HG02852 (cell line): ENCODE measurements around the gene NGF.

Experiments used
- ATAC-seq: cut with Tn5 transposase; IDR thresholded peaks from one replicate; pipeline ENCODE4 v1.9.1; 2021; ENCODE audit warnings: mild to moderate bottlenecking, moderate library complexity; ENCODE audit not compliant: unreplicated experiment

The NGF gene

DNA sequence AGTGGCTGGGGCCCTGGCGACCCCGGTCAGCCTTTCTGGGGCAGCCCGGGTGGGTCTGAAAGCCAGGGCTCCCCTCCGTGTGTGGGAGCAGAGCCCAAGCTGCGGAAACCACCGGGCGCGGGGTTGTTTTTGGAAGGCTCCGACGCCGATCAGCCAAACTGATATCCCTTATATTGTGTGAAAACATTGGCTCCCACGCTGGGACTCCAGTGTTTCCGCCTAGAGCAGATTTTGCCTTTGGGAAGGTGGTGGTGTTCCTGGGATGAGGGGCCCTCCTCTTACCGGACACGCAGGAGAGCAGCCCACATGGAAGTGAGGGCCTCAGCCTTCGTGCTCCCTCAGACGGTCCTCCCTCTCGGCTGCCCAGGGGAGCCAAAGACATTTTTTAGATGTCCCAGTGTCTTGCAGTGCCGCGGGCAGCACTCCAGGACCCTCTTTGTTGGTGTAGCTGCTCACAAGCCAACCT lies 54.3 kb downstream of the NGF start:
- ATAC-seq, result no peak

DNA sequence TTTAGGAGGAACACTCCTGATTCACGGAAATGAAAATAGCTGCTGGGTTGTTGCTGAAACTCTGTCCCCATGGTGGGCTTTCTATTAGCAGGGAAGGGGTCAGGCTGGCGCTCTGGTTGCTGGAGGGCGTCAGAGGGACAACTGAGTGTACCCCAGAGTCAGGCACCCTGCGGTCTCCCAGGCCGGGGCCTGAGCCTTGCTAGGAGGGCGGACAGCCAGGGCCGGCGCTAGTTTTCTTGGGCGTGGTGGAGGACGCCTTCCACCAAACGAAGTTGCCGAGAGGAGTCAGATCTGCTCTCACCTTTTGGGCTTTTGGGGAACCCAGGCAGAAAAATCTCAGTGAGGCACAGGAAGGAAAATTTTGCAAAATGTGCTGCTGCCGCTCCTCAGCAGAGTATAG lies 54.8 kb downstream of the NGF start:
- no peak for ATAC-seq

DNA sequence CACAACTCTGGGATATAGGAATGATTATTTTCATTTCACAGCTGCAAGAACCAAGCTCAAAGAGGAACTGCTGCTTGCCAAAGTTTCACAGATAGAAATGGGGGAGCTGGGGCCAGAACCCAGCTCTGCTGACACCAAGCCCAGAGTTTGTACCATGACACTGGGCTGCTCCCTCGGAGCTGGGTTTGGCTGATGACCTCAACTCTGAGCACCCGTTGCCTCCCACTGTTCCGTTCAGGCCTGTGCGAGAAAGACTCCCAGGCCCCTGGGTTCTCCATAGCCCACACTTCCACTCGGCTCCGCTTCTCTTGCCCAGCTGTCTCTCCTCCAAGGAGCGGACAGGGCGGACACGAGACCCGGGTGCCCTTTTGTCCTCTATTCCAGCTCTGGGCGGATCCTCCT lies 55.2 kb downstream of the NGF start:
- no peak for ATAC-seq

DNA sequence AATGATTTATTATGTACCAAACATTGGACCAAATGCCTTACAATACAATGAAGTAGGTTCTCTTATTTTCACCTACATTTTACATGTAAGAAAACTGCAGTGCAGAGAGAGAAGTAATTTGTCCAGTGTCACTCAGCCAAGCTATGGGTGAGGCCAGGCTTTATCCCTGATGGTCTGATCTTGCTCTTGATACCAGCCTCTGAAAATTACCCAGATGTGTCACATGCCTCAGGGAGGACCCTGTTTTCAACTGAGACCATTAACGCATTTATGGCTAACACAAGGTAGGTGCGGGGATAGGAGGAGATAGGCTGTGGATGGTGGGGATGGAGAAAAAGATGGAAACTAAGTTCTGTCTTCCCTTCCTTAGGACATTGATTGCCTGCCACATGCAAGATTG lies 56.9 kb downstream of the NGF start:
- no peak for ATAC-seq

DNA sequence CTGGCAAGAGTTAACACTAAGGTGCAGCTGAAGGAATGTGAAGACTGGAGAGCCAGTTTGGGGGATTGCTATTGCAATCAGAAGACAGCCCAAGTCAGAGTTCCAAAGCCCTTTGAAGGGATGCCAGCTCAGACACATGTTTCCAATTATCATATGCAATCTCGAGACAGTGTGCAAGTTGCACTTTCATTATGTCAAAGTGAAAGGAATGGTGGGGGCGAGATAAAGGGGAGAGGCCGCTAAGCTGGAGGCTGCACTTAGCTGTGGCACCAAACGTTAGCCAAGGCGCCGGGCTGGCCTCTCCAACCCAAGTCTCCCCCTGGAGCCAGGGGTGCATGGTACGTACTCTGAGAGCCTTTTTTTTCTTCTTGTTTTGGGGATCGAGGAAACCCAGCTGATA lies 58.0 kb downstream of the NGF start:
- no peak for ATAC-seq

DNA sequence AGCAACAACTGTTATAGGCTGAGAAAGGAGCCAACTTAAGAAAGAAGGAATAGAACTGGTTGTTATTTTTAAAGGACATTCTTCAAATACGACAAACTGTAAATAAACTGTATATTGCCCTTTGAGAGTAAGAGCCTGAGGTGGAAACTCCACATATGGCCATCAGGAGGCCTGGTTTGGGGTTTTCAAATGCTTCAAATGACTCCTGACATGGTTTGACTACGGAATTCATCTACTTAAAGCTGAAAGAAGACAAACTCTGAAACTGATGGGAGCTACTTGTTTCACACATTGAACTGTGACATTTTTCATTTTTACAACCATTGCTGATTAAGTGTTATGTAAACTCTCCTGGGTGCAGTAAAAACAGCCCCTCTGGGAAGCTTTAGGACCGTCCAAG lies 59.8 kb downstream of the NGF start:
- ATAC-seq, result no peak

DNA sequence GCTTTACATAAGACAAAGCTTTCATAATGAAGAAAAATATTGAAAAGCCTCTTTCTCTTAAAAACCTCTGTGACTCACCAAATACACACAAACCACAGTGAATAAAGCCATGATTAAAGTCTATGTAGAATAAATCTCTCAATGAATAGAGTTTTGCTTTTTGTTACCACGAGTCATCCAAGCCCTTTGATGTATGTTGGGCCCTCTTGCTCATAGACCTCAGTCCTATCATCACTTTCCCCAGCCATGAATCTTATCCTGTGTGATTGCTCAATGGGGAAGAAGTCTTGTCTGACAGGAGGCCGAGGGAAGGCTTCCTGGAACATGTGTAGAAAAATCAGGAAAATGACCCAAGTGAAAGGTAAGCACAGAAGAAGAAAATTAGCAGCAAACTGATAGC lies 60.8 kb downstream of the NGF start:
- no peak for ATAC-seq

DNA sequence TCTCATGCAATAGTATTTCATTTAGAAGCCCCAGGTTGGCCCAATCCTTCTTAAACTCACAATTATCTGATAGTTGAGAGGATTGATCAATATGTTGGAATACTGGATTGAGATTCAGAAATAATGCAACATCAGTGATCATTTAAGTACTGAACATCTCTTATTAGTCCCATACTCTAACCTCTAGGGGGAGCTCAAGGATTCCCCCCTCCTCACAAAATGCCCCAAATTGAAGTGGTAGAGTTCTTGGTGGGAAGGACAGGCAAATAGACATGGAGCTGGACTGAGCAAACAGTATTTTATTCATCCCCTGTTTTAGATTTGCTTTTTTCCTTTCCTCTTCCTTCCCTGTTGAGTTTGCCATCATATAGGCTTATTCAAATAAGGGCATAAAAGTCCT lies 62.8 kb downstream of the NGF start:
- ATAC-seq, result no peak

DNA sequence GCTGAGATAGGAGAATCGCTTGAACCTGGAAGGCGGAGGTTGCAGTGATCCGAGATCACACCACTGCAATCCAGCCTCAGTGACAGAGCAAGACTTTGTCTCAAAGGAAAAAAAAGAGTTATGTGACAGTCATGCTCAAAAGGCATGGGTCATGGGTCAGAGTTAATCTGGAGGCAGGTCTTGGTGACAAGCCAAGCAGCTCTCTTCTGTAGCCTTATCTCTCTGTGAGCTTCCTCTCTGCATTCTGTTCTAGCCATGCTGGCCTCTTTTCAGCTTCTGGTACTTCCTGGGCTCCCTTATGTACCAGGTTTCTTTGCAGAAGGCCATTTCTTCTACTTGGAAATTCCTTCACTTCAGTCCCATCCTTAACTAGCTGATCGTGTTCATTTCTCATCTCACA lies 63.6 kb downstream of the NGF start:
- ATAC-seq, result no peak

DNA sequence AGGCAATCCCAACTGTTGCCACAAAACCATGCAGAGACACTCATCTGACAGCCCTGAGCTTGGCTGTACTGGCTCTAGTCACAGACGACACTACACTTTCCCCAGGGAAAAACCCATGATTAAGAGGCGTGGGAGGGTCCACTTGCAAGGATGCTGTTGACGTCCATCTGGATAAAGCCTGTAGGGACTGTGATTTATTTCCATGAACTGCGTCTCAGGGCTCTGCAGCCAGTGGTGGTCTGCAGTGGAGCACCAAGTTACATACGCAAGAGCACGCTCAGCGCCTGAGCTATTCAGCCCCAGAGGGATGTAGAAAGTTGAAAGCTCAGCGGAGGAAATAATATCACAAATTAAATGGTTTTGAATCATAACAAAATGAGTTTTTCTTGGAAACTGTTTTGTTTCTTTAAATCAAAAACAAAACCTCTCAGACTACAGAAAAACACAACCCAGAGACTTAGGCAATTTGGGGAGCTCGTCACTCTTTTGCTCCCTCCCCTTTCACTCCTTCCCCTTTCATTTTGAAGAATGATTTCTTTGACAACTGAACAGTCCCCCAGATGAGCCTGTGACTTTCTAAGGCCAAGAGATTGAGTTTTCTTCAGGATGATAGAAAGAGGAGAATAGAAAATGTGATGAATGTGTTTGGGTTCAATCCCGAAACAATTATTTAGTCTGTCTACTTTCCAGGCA lies 71.2 kb downstream of the NGF start:
- no peak for ATAC-seq

DNA sequence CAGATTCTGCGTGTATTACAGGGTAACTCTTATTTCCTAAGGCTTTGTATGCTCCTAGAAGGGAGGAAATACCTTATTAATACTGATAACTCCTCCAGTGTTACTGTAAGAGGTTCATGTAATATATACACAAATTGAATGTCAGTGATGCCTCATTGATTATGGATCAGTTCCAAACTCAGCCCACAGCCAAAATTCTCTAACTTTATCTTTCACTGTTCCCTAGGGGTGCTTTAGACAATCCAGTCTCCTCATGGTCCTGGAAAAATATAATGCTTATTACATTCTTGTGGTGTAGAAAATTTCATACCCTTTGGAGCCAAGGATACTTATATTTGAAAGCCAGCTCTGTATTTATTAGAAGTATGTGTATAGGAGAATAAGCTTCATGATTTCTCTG lies 73.0 kb downstream of the NGF start:
- ATAC-seq, result no peak

DNA sequence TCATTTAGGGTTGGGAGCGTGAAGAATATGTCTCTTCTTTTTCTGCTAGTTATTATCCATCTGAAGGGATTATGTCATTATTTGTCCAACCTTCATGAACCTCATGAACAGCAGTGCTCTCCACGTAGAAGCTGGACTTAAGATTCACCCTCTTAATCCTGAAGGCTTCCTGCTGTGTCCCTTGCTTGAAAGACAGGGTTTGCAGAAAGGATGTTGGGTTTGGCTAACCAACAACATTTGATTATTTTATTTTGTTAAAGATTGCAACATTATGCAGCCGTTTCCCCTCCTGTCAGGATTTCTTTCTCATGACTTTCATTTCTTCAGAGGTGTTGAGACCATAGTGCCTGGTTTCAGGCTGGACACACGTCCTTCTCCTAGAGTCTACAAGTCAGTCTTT lies 75.2 kb downstream of the NGF start:
- ATAC-seq, result no peak

DNA sequence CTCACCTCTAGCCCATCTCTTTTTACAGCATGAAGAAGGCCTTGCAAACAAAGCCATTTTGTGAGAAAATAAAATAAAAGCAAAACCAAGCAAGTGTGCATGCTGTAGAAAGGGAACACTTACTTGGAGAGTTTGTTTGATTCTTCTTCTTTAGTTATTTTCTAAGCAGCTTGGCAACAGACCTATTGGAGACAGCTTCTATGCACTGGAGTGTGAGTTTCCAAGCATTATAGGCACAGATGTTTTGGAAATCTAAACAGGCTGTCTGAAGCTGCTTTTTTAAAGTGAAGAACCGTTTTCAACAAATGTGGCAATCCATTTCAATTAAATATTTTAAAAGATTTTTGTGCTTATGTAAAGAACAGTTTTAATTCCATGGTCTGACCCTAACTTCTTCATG lies 76.6 kb downstream of the NGF start:
- ATAC-seq, result no peak

DNA sequence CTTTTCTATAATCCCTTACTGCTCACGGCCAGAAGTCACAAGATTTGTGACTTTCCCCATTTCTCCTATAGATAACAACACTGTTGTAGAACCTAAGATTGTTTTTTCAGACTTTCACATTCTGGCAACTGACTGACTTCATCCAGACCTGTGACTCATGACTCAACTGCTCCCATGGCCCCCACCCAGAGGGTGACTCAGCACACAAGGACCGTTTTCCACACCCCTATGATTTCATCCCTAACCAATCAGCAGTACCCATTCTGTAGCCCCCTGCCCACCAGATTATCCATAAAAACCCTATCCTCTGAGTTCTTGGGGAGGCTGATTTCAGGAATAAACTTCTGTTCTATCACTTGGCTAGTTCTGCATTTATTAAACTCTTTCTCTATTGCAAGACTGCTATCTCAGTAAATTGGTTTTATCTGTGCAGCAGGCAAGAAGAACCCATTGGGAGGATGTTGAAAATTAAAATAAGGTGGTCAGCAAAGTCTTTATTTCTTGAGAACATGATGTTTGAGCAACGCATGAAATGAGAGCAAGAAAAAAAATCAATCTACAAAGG lies 79.7 kb downstream of the NGF start:
- no peak for ATAC-seq

DNA sequence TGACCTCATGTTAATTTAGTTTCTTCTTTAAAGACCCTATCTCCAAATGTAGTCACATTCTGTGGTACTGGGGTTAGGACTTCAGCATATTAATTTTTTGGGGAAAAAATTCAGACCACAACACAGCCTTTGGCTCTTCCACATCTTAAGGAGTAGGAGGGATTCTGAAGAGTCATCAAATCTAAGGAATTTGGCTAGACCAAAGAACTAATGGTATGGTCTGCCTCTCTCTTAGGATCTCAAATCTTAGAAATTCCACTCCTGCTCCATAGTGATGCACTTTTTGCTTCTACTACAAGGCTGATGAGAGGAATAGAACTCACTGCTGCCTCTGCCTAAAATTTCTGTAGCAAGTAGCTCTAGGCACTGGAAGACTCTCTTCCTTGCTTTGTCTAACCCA lies 80.5 kb downstream of the NGF start:
- no peak for ATAC-seq

DNA sequence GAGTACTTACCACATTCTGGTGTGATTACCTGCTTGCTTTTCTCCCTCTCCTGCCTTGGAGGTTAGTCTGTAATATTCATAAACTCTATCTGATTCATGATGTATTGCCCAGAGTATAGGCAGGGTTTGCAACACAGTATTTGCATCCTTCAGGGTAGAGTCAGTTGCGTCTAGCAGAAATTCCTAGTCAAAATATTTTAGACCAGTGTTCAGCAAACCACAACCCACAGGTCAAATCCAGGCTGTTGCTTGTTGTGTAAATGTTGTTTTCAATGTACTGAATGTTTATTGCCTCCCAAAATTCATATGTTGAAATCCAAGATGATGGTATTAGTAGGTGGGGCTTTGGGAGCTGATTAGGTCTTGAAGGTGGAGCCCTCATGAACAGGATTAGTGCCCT lies 82.9 kb downstream of the NGF start:
- ATAC-seq, result no peak

DNA sequence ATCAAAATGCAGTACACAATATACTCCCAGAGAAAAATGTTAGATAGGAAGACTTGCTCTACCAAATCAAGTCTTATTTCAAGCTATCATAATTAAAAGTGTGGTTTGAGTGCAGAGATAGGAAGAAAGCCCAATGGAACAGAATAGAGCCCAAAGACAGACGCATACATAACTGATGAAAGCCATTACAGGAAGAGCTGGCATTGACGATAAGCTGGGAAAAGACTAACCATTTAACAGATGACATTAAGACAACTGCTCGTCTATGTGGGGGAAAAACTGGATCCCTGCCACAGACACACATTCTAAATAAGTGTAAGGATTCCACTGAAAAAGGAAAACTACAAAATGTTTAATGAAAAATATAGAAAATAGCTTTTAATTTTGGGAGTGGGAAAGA lies 85.5 kb downstream of the NGF start:
- ATAC-seq, result no peak

DNA sequence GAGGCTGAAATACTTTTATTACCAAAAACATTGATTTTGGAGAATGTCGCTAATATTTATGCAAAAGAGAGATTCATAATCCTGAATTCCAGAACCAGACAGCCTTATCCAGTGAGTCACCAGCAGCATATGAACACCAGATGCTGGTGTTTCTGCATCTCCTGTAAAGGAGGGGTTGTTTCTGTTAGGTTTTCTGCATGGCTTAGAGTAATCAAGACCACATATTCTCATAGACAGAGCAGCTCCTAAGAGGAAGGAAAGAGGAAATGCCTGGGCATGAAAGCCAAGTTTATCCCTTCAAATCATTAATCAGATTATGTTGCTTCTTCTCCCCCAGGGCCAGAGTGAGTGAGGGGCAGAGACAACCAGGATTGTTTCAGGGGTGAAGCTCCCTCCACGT lies 86.2 kb downstream of the NGF start:
- ATAC-seq, result no peak

DNA sequence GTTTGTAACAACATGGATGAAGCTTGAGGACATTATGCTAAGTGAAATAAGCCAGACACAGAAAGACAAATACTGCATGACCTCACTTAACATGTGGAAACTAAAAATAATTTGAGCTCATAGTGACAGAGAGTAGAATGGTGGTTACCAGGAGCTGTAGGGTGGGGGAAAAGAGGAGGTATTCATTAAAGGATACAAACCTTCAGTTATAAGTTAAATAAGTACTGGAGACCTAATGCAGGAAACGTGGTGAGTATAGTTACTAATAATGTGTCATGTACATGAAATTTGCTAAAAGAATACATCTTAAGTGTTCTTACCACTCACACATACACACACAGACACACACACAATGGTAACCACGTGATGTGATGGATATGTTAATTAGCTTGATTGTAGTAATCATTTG lies 86.7 kb downstream of the NGF start:
- ATAC-seq, result no peak

DNA sequence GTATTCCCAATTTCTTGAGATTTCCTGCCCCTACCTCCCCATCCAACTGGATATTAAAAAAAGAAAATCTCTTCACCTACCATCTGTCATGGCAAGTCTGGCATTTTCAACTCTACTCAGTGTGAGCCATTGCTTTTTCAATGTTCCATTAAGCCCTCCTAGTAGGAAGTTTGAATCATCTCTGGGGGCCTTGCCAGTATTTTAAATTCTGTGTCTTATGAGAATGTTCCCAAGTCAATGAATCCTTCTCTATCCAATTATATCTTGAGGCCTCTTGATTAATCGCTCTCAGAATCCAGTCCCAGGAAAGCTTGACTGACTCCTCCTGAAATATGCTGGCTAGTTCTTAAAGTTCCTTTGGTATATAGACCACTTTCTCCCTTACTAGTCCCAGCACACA lies 91.5 kb downstream of the NGF start:
- no peak for ATAC-seq

DNA sequence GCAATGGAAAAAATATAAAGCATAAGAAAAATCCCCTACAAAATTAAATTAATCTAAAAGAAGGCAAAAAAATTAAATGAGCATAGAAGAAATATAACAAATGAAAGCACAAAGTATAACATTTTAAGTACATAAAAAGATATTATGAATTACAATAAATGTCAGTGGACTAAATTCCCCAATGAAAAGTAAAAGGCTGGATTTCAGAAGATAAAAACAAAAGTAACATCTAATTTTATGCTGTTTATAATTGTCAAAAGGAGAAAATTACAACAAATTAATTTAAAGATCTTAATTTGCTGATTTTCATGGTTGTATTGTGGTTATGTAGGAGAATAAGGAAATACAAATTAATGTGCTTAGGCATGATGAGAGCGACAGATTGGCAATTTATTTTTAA lies 92.8 kb downstream of the NGF start:
- ATAC-seq, result no peak

DNA sequence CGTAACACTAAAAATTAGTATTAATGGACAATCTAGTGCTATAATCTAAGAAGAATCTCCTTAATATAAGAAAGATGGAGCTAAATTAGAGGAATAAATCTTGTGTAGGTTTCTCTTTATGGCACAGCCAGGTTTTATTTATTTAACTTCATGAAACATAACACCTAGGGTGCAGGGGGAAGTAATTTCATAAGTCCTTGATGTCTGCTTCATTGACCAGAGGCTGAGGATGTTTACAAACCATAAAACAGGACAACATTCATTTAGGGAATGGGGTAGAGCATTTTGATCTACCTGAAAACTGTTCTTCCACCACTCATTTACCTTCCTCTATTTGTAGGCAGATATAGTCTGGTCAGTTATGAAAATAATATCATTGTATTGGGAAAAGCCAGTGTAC lies 95.5 kb downstream of the NGF start:
- no peak for ATAC-seq

DNA sequence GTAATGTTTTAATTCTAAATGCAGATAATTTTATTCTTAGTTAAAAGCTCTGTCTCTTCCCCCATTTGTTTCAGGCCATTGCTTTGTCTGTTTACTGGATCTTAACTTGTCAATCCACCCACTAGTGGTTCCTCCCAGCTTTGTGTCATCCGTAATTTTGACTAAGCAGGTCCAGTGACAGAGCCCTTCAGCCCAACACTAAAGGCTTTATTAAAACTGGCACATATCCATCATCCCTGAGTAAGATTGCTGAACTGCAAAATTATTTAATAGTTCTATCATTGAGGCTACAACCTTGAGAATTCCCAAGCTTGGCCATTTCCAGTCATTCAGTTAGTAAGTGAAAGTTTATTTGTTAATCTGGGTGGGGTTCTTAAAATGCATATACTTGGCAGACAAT lies 96.7 kb downstream of the NGF start:
- ATAC-seq, result no peak
